ENCODE data around the gene SLC25A53.
A peak's percentile ranks its signal among the peaks of the same experiment; 100 is the strongest.

The SLC25A53 gene, protein sequence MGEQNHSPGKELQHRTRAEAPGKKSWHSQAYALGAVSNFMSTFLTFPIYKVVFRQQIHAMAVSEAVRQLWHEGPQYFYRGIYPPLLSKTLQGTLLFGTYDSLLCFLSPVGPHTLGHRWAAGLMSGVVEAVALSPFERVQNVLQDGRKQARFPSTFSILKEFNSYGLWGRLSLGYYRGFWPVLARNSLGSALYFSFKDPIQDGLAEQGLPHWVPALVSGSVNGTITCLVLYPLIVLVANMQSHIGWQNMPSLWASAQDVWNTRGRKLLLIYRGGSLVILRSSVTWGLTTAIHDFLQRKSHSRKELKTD

DNA sequence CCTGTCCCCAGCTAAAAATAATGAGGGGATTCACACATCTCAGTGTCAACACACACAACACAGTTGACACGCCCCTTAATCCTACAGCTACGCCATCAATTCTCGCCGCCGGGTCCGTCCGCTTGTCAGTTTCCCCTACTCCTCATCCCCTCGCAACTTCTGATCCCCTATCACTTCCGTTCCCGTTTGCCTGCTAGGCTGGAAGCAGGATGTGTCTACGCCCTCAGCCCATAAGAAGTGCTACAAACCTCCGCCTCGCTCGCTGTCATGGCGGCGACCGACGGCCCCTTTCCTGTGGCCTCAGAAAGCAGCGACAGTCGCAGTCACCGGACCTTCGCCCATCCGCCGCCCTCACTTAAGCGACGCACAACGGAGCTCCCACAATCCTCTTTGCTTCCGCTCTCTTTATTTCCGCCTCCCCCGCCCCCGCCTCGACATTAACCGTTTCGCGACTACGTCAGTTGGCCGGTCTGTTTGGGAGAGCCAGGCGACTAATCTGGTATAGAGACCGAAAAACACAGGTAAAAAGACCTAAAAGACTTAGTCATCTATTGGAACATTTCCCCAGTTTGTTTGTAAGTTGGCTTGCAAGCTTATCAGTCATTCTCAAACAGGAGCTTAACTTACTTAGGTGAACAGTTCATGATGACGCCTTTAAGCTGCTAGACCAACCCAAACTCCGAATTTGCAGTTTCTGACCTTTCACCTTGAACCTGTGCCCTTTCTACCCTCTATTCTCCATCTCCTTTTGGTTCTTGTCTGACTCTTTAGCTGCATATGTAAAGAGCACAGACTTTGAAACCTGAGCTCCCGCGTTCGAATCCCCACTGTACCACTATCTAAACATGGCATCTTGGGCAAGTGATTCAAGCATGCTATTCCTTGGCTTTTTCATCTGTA lies at the start of gene SLC25A53:
Gene SLC25A53, minus strand, starts transcription at position 380 of the 900 bp plus-strand sequence. CDS start 51,752 bp downstream, outside the sequence.
- DNase-seq (ENCODE audit: low read depth in 2 of 2) = peak; percentile 40 to 41

DNA sequence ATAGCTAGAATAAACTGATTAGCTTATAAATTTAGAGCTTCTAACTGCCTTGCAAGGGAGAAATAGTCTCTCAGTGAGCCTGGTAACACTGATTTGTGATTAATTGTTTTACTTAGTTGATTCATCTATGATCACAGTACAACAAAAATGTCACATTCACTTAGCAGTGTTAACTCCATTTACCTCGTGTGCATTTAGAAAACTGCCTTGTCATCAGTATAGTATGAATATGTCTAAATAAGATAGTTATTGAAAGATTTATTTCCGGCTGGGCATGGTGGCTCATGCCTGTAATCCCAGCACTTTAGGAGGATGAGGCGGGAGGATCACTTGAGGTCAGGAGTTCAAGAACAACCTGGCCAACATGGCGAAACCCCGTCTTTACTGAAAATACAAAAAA lies 48.7 kb upstream of the SLC25A53 start:
- DNase-seq (ENCODE audit: low read depth in 2 of 2) = no peak

DNA sequence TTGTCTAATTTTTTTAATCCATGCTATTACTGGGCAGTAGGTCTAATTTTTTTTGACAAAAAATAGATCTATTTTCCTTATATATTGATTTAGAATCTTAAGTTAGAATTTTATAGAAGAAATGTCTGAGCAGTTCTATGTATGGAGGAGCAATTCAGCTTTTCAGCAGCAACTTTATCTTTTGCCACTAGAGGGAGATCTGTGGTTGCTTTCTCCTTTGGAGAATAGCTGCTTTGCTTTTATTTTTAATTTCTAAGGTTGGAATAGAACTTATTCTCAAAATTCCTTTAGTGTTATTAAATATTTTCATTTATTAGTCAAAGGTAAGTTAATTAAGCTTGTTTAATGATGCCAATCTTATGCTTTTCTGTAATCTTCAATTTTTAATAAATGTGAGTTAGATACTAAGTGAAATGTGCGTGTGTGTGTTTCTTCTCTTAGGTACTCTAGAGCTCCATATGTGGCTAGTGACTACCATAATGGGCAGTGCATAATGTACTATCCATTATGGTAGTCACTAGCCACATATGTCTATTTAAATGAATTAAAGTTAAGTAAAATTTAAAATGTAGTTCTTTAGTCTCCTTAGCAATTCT lies 38.8 kb upstream of the SLC25A53 start:
- no peak for DNase-seq (ENCODE audit: low read depth in 2 of 2)

DNA sequence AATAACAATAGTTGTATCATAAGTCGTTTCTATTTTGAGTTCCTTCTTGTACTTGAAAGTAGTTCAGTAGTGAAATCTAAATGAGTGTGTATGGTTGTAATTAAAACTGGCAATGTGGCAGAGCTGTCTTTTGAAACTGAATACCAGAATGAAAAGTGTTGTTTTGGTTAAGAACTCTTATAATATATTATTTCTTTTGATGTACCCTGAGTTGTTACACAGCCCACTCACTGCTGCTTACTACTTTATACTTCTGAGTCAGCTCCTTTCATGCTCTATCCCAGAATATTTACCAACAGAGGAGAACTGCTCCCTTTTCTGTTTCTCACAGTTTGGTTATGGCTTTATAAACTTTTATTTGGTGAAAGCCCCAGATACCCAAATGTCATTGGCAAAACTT lies 38.2 kb upstream of the SLC25A53 start:
- DNase-seq (ENCODE audit: low read depth in 2 of 2) = no peak

DNA sequence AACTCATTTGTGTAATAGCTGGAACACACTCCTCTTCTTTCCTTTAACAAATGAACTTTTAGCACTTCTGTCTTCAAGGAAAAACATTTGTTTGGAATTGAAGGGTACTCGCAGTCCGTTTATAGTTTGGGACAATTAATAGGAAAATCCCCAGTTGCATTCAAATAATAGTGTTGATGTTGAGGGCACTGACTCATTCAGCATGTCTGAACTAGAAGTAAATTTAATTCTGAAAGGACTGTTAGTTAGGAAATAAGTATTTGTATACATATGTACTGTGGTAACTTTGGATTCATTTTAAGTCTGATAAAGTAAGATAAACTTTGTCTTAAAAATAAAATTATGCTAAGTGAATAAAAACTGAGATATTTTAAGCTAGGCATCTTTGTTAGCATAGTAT lies 36.7 kb upstream of the SLC25A53 start:
- DNase-seq (ENCODE audit: low read depth in 2 of 2) = no peak

DNA sequence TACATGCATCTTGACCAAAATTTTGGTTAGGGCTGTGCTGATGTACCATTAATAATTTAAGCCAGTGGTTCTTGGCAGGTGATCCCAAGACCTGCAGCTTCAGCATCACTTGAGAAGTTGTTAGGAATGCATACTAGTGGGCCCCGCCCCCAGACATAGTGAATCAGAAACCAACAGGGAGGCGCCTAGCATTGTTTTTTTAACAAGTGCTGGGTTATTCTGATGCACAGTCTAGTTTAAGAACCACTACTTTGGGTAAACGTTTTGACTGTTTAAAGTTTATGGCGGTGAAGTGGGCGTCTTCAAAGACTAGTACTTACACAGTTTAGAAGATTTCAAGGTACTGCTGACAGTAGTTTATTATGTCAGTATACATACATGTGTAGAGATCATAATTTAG lies 33.0 kb upstream of the SLC25A53 start:
- DNase-seq (ENCODE audit: low read depth in 2 of 2) = no peak

DNA sequence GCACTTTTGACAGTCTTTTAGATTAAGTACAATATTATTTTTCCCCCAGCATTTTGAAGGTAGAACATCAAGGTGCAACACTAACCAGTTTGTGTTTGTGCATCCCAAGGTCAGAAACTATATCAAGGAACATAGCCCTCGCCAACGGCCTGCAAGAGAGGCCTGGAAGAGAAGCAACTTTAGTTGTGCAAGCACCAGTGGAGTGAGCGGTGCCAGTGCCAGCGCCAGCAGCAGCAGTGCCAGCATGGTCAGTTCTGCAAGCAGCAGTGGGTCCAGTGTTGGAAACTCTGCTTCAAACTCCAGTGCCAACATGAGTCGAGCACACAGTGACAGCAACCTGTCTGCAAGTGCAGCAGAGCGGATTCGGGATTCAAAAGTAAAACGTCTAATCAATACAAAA lies 31.1 kb upstream of the SLC25A53 start:
- DNase-seq (ENCODE audit: low read depth in 2 of 2) = no peak

DNA sequence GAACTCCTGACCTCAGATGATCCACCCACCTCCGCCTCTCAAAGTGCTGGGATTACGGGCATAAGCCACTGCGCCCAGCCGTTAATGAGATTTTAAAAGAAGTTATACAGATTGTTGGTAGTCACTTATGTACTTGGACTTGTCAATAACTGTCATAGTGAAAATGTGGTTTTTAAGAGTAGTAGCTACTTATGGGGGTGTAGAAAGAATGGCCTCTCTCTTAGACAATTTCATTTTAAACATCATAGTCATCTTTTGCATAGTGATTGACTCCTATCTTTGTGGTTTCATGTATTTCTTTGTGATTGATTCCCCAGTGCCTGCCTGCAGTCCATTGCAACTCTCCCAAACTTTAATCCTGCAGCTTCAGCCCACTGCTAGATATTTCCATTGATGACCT lies 26.9 kb upstream of the SLC25A53 start:
- no peak for DNase-seq (ENCODE audit: low read depth in 2 of 2)

DNA sequence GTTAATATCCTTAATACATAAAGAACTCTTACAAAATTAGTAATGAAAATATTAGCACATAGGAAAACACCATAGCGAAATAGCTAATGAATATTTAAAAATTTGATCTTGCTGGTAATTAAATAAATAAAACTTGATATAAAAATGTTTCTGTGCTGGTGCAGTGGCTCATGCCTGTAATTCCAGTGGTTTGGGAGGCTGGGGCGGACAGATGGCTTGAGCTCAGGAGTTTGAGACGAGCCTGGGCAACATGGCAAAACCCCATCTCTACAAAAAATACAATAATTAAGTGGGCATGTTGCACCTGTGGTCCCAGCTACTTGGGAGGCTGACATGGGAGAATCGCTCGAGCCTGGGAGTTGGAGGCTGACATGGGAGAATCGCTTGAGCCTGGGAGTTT lies 17.0 kb upstream of the SLC25A53 start:
- no peak for DNase-seq (ENCODE audit: low read depth in 2 of 2)

DNA sequence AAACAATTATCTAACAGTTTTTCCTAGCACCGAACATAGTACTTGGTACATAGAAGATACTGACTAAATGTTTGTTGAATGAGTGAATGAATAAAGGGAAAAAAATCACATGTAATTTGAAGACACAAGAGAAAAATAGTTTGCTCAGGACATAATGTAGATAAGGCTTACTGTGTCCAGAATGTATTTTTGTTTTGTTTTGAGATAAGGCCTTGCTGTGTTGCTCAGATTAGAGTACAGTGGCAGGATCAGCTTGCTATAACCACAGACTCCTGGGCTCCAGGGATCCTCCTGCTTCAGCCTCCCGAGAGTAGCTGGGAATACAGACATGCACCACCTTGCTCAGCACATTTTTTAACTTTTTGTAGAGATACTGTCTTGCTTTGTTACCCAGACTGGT lies 16.0 kb upstream of the SLC25A53 start:
- DNase-seq (ENCODE audit: low read depth in 2 of 2) = no peak

DNA sequence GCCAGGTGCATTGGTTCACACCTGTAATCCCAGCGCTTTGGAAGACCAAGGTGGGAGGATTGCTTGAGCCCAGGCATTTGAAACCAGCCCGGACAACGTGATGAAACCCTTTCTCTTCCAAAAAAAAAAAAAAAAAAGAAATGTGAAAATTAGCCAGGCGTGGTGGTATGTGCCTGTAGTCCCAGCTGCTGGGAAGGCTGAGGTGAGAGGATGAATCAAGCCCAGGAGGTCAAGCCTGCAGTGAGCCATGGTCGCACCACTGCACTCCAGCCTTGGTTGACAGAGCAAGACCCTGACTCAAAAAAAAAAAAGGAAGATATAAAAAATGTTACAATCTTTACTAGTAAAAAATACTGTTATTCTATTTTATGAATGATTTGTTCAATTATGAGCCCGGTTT lies 15.3 kb upstream of the SLC25A53 start:
- no peak for DNase-seq (ENCODE audit: low read depth in 2 of 2)

DNA sequence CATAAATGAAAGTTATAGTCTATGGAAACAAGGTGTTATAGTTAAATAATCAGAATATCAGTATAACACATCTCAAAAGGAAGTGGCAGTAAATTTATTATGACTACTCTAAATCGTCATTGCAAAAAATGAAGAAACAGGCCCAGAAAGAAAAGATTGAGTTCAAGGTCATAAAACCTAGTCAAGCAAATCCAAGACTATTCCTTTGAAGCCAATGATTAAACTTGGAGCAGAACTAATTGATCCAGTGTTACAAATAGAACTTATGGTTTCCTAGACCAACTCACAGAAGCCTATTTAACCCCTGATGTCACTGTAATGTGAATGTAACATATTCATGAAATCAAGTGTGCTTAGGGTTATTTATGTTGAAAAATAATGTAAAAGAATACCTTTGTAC lies 11.3 kb upstream of the SLC25A53 start:
- no peak for DNase-seq (ENCODE audit: low read depth in 2 of 2)

DNA sequence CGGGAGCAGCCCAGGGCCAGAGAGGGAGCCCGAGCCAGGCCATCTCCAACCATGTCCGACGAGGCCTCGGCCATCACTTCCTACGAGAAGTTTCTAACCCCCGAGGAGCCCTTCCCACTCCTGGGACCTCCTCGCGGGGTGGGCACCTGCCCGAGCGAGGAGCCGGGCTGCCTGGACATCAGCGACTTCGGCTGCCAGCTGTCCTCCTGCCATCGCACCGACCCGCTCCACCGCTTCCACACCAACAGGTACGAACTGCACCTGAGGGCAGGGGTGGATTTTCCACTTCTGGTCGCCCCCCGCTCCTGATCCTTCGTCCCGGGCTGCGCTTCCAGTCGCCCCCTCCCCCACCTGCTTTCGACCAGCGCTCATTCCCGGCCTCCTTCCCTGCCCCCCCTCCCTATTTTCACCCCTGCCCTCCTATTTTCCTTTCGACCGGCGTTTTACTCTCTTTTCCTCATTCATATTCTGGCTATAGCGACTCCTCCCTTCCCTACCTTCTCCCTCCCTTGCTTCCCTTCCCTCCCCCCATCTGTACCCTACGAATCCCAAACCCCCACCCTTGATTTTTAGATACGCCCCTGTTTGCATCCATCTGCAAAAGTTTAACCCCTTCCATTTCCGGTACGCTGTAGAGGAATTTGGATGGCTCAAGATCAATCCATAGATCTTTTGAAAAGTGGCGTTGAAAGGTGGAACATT lies 10.1 kb upstream of the SLC25A53 start:
- DNase-seq (ENCODE audit: low read depth in 2 of 2) = no peak

DNA sequence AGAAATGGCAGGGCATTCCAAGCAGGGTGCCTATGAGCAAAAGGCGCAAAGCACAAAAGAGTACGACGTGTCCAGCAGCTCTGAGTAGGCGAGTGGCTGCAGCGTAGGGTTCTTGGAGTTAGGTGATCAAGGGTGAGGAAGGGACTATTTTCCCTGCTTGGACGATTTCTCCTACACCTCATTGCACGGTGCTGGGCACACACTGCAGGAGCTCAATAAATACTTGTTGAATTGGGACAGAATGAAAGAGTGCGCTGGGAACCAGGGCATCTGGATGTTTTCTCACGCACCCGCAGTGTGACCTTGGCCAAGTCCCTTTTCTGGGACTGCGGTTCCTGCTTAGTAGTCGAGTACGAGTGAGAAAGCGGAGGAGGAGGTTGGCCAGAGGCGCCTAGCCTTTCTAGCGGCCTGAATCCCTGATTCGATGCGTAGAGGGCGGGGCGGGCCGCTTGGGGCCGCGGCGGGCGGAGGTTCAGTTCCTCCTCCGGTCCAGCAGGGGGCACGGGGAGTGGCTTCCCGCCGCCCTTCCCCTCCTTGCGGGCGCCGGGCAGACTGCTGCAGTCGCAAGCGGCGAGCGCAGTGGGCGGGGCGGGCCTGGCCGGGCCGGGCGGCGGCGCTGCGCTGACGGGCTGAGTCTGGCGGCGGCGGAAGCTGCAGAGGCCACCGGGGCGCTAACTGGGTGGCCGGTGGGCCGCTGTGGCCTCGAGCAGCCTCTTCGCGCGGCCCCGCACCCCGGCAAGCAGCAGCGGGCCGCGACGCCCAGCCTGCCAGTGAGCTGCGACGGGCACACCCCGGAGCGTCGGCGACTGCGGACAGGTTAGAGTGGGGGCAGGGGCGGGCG lies 9.3 kb upstream of the SLC25A53 start, which contains the start of gene FAM199X:
Gene FAM199X, plus strand, starts transcription at position 560 of the 841 bp plus-strand sequence. CDS start 333 bp downstream, outside the sequence.
- peak; percentile 65 to 70 for DNase-seq (ENCODE audit: low read depth in 2 of 2)

DNA sequence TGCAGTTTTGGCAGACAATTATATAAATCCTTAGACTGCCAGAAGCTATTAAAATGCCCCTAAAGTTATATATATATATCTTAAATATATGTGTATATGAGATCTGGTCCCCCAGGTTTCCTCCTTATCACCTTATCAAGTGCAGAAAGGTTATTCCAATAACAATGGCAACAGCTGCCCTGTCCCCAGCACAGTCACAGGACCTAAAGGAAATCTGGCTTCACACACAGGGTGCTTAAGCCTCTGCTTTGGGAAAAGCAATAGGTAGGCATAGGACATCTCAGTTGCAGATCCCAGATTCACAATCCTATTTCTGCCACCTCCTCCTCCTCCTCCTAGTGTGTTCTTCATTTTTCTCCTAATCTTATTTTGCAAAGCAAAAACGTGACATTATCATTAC lies 5.8 kb downstream of the SLC25A53 start:
- DNase-seq (ENCODE audit: low read depth in 2 of 2) = no peak

DNA sequence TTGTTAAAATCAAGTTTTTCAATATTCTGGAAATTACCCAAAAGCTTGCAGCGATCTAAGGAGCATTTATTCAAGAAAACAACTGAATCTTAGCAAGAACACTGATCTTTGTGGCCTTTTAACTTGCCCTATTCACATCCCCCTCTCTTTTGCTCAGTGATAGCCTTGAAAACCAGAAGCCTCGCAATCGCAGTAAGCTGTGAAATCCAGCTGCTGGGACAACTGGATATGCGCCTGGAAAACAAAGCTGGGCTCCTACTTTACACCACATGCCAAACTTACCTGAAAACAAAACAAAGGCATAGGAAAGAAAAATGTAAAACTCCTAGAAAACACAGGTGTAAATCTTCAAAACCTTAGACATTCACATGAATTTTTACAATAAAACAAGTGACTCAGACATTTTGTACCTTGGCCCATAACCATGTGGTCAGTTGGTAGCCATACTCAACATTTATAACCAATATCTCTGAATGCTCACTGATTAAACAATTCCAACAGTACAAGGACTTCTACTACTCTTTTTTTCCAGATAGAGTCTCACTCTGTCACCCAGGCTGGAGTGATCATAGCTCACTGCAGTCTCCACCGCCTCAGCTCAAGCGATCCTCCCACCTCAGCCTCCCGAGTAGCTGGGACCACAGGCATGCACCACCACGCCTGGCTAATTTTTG lies 15.6 kb downstream of the SLC25A53 start:
- DNase-seq (ENCODE audit: low read depth in 2 of 2) = no peak

DNA sequence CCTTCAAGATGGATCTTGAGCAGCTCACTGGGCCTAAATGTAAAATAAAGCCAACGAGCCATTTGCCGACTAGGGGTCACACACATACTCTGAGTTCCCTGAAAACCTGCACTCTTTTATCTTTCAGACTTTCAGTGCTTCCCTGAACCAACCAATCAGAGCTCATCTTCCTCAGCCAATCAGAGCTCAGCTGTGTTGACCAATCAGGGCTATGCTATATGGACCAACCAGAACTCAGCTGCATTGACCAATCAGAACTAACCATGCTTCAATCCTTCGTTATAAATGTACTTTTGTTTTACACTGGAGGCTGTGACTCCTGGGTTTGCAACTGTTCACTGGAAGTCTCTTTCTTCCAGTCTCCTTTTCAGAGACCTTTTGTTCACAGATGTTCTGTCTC lies 19.3 kb downstream of the SLC25A53 start:
- no peak for DNase-seq (ENCODE audit: low read depth in 2 of 2)

DNA sequence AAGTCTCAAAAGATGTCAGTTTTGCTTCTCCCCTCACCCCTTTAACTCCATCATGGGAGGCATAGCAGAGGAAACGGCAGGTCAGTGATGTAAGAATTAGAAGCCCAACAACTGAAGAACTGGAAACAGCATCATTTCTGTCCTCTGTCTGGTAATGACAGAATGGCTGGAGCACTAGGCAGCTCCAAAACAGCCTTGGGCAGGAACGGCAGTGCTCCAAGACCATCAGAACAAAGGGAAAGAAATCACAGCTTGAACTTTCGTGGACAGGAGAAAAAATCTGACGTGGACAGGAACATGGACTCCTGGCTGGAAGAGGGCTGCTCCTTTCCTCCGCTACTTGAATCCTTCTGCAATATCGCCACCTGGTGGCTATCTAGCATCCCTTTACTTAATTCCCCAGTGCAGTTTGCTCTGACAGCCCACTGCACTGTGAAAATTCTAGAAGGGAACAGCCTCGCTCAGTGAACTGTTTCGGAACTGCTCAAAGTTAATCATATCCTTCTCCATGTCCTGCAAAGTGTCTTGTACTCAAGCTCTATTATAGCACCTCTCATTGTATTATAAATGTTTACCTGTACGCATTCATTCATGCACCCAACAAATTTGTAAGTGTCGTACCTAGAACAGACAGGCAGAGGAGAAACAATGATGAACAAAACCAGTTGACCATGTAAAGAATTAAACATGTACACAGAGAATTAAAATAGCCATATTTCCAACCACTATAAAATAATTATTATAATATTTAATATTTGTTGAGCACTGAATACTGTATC lies 20.4 kb downstream of the SLC25A53 start:
- no peak for DNase-seq (ENCODE audit: low read depth in 2 of 2)

DNA sequence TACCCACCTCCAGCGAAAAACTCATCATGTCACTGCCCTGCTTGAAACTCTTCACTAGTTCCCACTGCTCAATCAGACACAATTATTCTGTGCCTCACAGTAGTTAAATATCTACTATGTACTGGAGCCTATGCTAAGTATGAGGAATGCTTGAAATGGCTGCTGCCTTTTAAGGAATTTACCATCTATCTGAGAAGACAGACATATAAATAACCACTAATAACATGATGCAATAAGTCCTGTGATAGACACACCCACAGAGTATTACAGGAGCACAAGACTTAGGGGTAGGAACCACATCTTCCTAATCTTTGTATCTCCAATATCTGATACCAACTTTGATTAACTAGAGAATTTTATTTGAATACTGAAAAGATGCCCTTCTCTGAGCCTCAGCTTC lies 21.1 kb downstream of the SLC25A53 start:
- DNase-seq (ENCODE audit: low read depth in 2 of 2) = no peak
